Keratinocyte (primary cell): Measurements from ENCODE around the gene LAYN.

Source experiments
- CTCF ChIP-seq, 3 experiments: IDR thresholded peaks in 1 of 3; conservative IDR thresholded peaks in 1 of 3; optimal IDR thresholded peaks in 1 of 3; 2 replicates in 2 of 3; 3 replicates in 1 of 3; pipeline versions ENCODE3 to v1.5.1; 2011; ENCODE audit warnings: low read length in 3 of 3, mild to moderate bottlenecking in 3 of 3, moderate library complexity in 2 of 3, control low read depth in 1 of 3, inconsistent platforms in 1 of 3; ENCODE audit not compliant: insufficient read depth in 2 of 3; ENCODE audit errors: extremely low read depth in 1 of 3
- EZH2 ChIP-seq: IDR thresholded peaks from one replicate; pipeline ENCODE4 v1.6.1; 2012; ENCODE audit warnings: inconsistent platforms, mild to moderate bottlenecking, low read length, moderate library complexity

- no peak for TF ChIP-seq CTCF (optimal IDR thresholded peaks at IDR 0.05 in 1 of 3, IDR thresholded peaks at IDR 0.05 in 1 of 3, conservative IDR thresholded peaks at IDR 0.05 in 1 of 3; ENCODE audit: extremely low read depth in 1 of 3, insufficient read depth in 2 of 3, low read length in 3 of 3)
- no peak for TF ChIP-seq EZH2
These were observed 29.0 kb downstream of the LAYN start for GRCh38 chr11:111569476-111569875.
